ENCODE results near the gene PARP12. TPM values are rescaled to one million over a fixed set of nuclear protein-coding genes. Genes with fewer than 3 reads are reported as not detected.

The PARP12 gene
- total and polyA plus RNA-seq, 10 of the 15 experiments (the other 5 are each of a cell fraction or from before 2014, with no cell fraction given) = 0.98 to 51.8 (median 18.0) TPM

- CTCF ChIA-PET = no interaction called here
- WGBS (ENCODE audit: insufficient coverage, insufficient replicate concordance, low lambda C conversion rate, missing lambda C conversion rate) = 26% methylated on average over 13 of the region's 13 CpGs
- H3K27me3 ChIP-seq (replicated peaks in 1 of 2; ENCODE audit: control insufficient read depth in 2 of 2, insufficient read depth in 2 of 2, low read length in 1 of 2) = peaks cover 0 to 11% of the 10 kb centered on the region in 2 experiments; a peak in 3 of 4 replicates
Measured at GRCh38 chr7:140078392-140078791, 15.6 kb upstream of the PARP12 start.

More at GRCh38 chr7:140078392-140078791, 15.6 kb upstream of the PARP12 start:
- Histone ChIP-seq H3K9me3 (replicated peaks; ENCODE audit: control insufficient read depth, insufficient read depth, low read length) (no peaks in the 10 kb centered on the region), H3K79me2 (ENCODE audit: control insufficient read depth, insufficient read depth, low read length) (no peaks in the 10 kb centered on the region), H3K4me1 (ENCODE audit: control insufficient read depth, insufficient read depth, low read length) (no peaks in the 10 kb centered on the region), H2AFZ (ENCODE audit: control insufficient read depth, low read depth, low read length) (no peak overlapping the region), H4K20me1 (ENCODE audit: control insufficient read depth, insufficient read depth) (0 out of 2 replicates have a peak, but pooled peaks cover 4% of the 10 kb centered on the region), H3K36me3 (ENCODE audit: control insufficient read depth in 2 of 2, insufficient read depth in 2 of 2, low read length in 1 of 2) (no peaks in the 10 kb centered on the region), H3K27ac (ENCODE audit: control insufficient read depth, insufficient read depth) (no peak overlapping the region), H3K4me2 (ENCODE audit: control insufficient read depth, insufficient read depth) (no peak overlapping the region), H3K9ac (ENCODE audit: control insufficient read depth, insufficient read depth, low read length) (no peak overlapping the region), H3K4me3 (no peak overlapping the region)
- ChIA-PET SMC1A (ENCODE audit: uncharacterized antibody, unreplicated experiment) (no interaction called here), POLR2A (no interaction called here), RAD21 (ENCODE audit: unreplicated experiment) (no interaction called here)
- no peak for DNase-seq (ENCODE audit: low read depth, low spot score)
- no peak for ATAC-seq
- TF ChIP-seq YBX1 (IDR thresholded peaks at IDR 0.05) (no peak), MAX (IDR thresholded peaks at IDR 0.05; ENCODE audit: low read depth, low read length) (no peak), IRF4 (IDR thresholded peaks at IDR 0.05; ENCODE audit: low read depth, low read length) (no peak), ZBTB33 (IDR thresholded peaks at IDR 0.05) (no peak), TCF12 (IDR thresholded peaks at IDR 0.05; ENCODE audit: low read depth, low read length) (no peak), EED (IDR thresholded peaks at IDR 0.05; ENCODE audit: low read depth) (no peak), CEBPB (IDR thresholded peaks at IDR 0.05; ENCODE audit: borderline replicate concordance in 1 of 2, low read depth in 2 of 2, low read length in 2 of 2) (no peak), SREBF1 (IDR thresholded peaks at IDR 0.05; ENCODE audit: low read length) (no peak), ZBTB11 (CRISPR knock-in tag; IDR thresholded peaks at IDR 0.05) (no peak), BACH1 (IDR thresholded peaks at IDR 0.05; ENCODE audit: borderline replicate concordance) (no peak), EZH2 (IDR thresholded peaks at IDR 0.05; ENCODE audit: borderline replicate concordance, control insufficient read depth, low read depth, low read length) (no peak)
- no peak for FAIRE-seq
- no TSS peak for BruUV-seq (replicated peaks)
- in situ Hi-C loops (cut with MboI) = no loop called here
- intact Hi-C loops (cut with micrococcal nuclease; ENCODE audit: unreplicated experiment) = no loop called here
